OCI-LY3 (cell line): ENCODE data around the gene PLOD2.
A peak's percentile ranks its signal among the peaks of the same experiment; 100 is the strongest.

ENCODE experiments used
- H2AFZ ChIP-seq: fragments of 200-600, 300-600 bp; shearing (Covaris generic); 2 replicates; pipeline ENCODE4 v1.6.0; 2014; ENCODE audit warnings: antibody characterized with exemption, low read depth, low read length
- H3K27ac ChIP-seq: fragments of 200-600, 300-600 bp; sonication (generic); 2 replicates; pipeline ENCODE4 v1.5.1; 2014; ENCODE audit warnings: mild to moderate bottlenecking, low read length, moderate library complexity, mixed read lengths
- H3K27me3 ChIP-seq: fragments of 200-600, 300-600 bp; sonication (generic); 2 replicates; pipeline ENCODE4 v1.6.1; 2014; ENCODE audit warnings: low read depth, low read length, mixed read lengths
- H3K36me3 ChIP-seq: fragments of 200-600, 300-600 bp; sonication (generic); replicated peaks from 2 replicates; pipeline ENCODE3; 2014; ENCODE audit warnings: low read depth, low read length, mixed read lengths
- H3K4me1 ChIP-seq: fragments of 300-600, 200-600 bp; sonication (generic); 2 replicates; pipeline ENCODE4 v1.6.1; 2014; ENCODE audit warnings: low read length, mixed read lengths
- H3K4me2 ChIP-seq: fragments of 200-600, 300-600 bp; sonication (generic); 2 replicates; pipeline ENCODE4 v1.6.1; 2014; ENCODE audit warnings: low read length, mixed read lengths
- H3K4me3 ChIP-seq: fragments of 300-600, 200-600 bp; sonication (generic); 2 replicates; pipeline ENCODE4 v1.5.1; 2014; ENCODE audit warnings: antibody characterized with exemption, mild to moderate bottlenecking, low read length, moderate library complexity
- H3K79me2 ChIP-seq: fragments of 300-600, 200-600 bp; shearing (Covaris generic); 2 replicates; pipeline ENCODE4 v1.6.1; 2014; ENCODE audit warnings: mild to moderate bottlenecking, low read length, mixed read lengths
- H3K9ac ChIP-seq: fragments of 300-600, 200-600 bp; shearing (Covaris generic); 2 replicates; pipeline ENCODE4 v1.6.0; 2014; ENCODE audit warnings: mild to moderate bottlenecking, low read length, moderate library complexity
- H3K9me3 ChIP-seq: fragments of 200-600, 300-600 bp; shearing (Covaris generic); 2 replicates; pipeline ENCODE4 v1.6.1; 2014; ENCODE audit warnings: low read length, mixed read lengths; ENCODE audit not compliant: insufficient read depth
- H4K20me1 ChIP-seq: fragments of 200-600, 300-600 bp; sonication (generic); 2 replicates; pipeline ENCODE4 v1.6.1; 2016; ENCODE audit warnings: low read length, mixed read lengths; ENCODE audit not compliant: insufficient read depth
- CTCF ChIP-seq: fragments of 200-600, 300-600 bp; sonication (generic); IDR thresholded peaks from 2 replicates; pipeline ENCODE4 v1.5.1; 2014; ENCODE audit warnings: antibody characterized with exemption, low read length, low read depth
- EZH2phosphoT487 ChIP-seq: fragments of 200-600 bp; shearing (Covaris generic); IDR thresholded peaks from 2 replicates; pipeline ENCODE4 v1.6.1; 2018; ENCODE audit warnings: antibody characterized with exemption, mixed run types, low read depth

The PLOD2 gene

DNA sequence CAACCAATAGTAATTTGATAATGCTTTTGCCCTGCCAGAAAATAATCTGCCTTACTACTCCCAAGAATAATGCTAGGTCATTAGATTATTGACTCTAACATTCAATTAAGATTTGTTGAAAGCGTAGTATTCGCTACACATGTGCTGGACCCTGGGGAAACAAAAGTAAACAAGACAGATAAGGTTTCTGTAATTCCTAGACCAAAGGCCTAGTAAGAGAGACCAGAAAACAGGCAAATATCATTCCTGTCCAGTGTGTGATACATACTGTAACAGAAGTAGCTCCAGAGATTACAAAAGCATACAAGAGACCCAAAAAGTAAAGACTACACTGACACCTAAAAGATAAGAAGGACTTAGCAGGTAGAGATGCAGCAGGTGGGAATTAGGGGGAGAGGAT lies 60.8 kb downstream of the PLOD2 start:
- Histone ChIP-seq H2AFZ (no peak overlapping the region), H3K36me3 (no peaks in the 10 kb centered on the region), H4K20me1 (no peaks in the 10 kb centered on the region)

GRCh38 chr3:146099316-146099715 lies 61.7 kb downstream of the PLOD2 start:
- TF ChIP-seq EZH2phosphoT487, result no peak
- TF ChIP-seq CTCF, result no peak
- no peak overlapping the region for H2AFZ ChIP-seq
- H3K9me3 ChIP-seq, result no peaks in the 10 kb centered on the region
- no peaks in the 10 kb centered on the region for H3K36me3 ChIP-seq
- H3K4me1 ChIP-seq, result no peaks in the 10 kb centered on the region
- H3K27me3 ChIP-seq, result no peaks in the 10 kb centered on the region
- H3K27ac ChIP-seq, result no peak overlapping the region
- no peak overlapping the region for H3K4me2 ChIP-seq
- no peak overlapping the region for H3K9ac ChIP-seq
- H3K4me3 ChIP-seq, result no peak overlapping the region
- H3K79me2 ChIP-seq, result no peaks in the 10 kb centered on the region
- H4K20me1 ChIP-seq, result no peaks in the 10 kb centered on the region

More for the DNA sequence above, 60.8 kb downstream of the PLOD2 start:
- H3K79me2 ChIP-seq, result no peaks in the 10 kb centered on the region
- no peaks in the 10 kb centered on the region for H3K27me3 ChIP-seq
- no peak overlapping the region for H3K9ac ChIP-seq
- no peak overlapping the region for H3K4me2 ChIP-seq
- H3K4me1 ChIP-seq, result no peaks in the 10 kb centered on the region
- no peaks in the 10 kb centered on the region for H3K9me3 ChIP-seq
- no peak overlapping the region for H3K27ac ChIP-seq
- H3K4me3 ChIP-seq, result no peak overlapping the region
- TF ChIP-seq EZH2phosphoT487, result no peak
- TF ChIP-seq CTCF, result no peak

DNA sequence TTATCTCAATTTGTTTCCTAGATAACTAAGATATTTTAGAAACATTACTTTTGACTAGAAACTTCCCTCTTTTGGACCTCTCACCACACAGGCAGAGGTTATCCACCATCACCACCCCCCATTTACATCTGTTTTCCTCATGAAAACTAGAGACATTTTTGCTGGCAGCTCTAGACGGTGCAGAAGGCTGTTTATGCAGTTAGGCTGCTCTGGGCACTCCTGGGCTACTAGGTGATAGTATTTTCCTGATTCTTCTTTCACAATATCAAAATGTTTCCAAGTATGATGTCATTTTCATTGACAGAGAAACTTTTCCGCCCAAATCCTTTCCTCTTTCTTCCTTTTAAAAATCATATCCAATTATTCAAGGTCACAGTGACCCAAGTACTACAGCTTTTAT lies 67.1 kb downstream of the PLOD2 start:
- Histone ChIP-seq H3K36me3 (no peaks in the 10 kb centered on the region), H3K9me3 (no peaks in the 10 kb centered on the region), H3K4me1 (peaks cover 22% of the 10 kb centered on the region), H3K4me2 (no peak overlapping the region), H4K20me1 (no peaks in the 10 kb centered on the region), H3K9ac (no peak overlapping the region), H3K27ac (no peak overlapping the region), H2AFZ (no peak overlapping the region), H3K79me2 (no peaks in the 10 kb centered on the region), H3K27me3 (no peaks in the 10 kb centered on the region), H3K4me3 (no peak overlapping the region)
- TF ChIP-seq EZH2phosphoT487, result no peak
- no peak for TF ChIP-seq CTCF

- no peak overlapping the region for H3K27ac ChIP-seq
- H3K4me3 ChIP-seq, result no peak overlapping the region
- no peaks in the 10 kb centered on the region for H3K79me2 ChIP-seq
- H3K36me3 ChIP-seq, result no peaks in the 10 kb centered on the region
- no peak overlapping the region for H3K4me2 ChIP-seq
- H3K4me1 ChIP-seq, result peaks cover 22% of the 10 kb centered on the region
- no peak overlapping the region for H3K9ac ChIP-seq
- peak overlapping the region; percentile 27; the same call in 1 of the 2 replicates for H2AFZ ChIP-seq
- no peaks in the 10 kb centered on the region for H4K20me1 ChIP-seq
- no peaks in the 10 kb centered on the region for H3K9me3 ChIP-seq
- no peak for TF ChIP-seq EZH2phosphoT487
- TF ChIP-seq CTCF, result no peak
- H3K27me3 ChIP-seq, result no peaks in the 10 kb centered on the region
Measured at GRCh38 chr3:146092230-146092629, 68.8 kb downstream of the PLOD2 start.
